Retinal pigment epithelial cell (primary cell): ENCODE results near the gene HEATR1.
A peak's percentile ranks its signal among the peaks of the same experiment; 100 is the strongest.

ENCODE experiments used
- DNase-seq: peaks from one replicate; pipeline ENCODE4 v3.0.0-alpha.2; 2010; ENCODE audit warnings: low read depth
- H3K4me3 ChIP-seq: 2 replicates; pipeline ENCODE4 v1.5.1; 2011; ENCODE audit warnings: mild to moderate bottlenecking, low read length, control low read depth, moderate library complexity
- TF ChIP-seq, protein P1 (sequence below): conservative IDR thresholded peaks from 2 replicates; pipeline ENCODE4 v1.5.1; 2011; ENCODE audit warnings: low read depth, low read length, control low read depth, inconsistent platforms

The HEATR1 gene

GRCh38 chr1:236532850-236533249 is 71.5 kb downstream of the HEATR1 start:
- DNase-seq, result no peak
- H3K4me3 ChIP-seq, result no peak overlapping the region
- TF ChIP-seq, protein P1, sequence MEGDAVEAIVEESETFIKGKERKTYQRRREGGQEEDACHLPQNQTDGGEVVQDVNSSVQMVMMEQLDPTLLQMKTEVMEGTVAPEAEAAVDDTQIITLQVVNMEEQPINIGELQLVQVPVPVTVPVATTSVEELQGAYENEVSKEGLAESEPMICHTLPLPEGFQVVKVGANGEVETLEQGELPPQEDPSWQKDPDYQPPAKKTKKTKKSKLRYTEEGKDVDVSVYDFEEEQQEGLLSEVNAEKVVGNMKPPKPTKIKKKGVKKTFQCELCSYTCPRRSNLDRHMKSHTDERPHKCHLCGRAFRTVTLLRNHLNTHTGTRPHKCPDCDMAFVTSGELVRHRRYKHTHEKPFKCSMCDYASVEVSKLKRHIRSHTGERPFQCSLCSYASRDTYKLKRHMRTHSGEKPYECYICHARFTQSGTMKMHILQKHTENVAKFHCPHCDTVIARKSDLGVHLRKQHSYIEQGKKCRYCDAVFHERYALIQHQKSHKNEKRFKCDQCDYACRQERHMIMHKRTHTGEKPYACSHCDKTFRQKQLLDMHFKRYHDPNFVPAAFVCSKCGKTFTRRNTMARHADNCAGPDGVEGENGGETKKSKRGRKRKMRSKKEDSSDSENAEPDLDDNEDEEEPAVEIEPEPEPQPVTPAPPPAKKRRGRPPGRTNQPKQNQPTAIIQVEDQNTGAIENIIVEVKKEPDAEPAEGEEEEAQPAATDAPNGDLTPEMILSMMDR, result no peak

GRCh38 chr1:236530959-236531358 is 73.4 kb downstream of the HEATR1 start:
- no peak overlapping the region for H3K4me3 ChIP-seq
- TF ChIP-seq, protein P1, result no peak
- no peak for DNase-seq

- DNase-seq, result no peak
- TF ChIP-seq, protein P1, result no peak
- H3K4me3 ChIP-seq, result no peak overlapping the region
These were observed 74.0 kb downstream of the HEATR1 start for GRCh38 chr1:236530286-236530685.

GRCh38 chr1:236526079-236526478 is 78.2 kb downstream of the HEATR1 start:
- TF ChIP-seq, protein P1, result no peak
- H3K4me3 ChIP-seq, result no peak overlapping the region
- DNase-seq, result no peak

DNA sequence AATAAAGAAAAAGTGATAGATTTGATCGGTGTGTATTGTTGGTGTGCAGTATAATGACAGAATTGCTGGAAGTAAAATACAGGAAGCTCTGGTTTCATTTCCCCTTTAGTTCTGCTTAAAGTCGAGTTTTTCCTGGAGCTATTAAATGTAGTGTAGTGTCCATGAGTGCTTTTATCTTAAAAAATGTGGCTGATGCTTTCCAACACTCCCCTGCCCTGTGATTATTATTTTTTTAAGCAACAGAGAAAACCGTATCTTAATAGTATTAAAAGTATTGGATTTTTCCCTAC is 79.5 kb downstream of the HEATR1 start:
- TF ChIP-seq, protein P1, result no peak
- peak overlapping the region; percentile 88 for H3K4me3 ChIP-seq
- no peak for DNase-seq

GRCh38 chr1:236524142-236524894 is 80.0 kb downstream of the HEATR1 start:
- DNase-seq, result peak; percentile 39
- TF ChIP-seq, protein P1, result no peak
- peak overlapping the region; percentile 88 for H3K4me3 ChIP-seq

DNA sequence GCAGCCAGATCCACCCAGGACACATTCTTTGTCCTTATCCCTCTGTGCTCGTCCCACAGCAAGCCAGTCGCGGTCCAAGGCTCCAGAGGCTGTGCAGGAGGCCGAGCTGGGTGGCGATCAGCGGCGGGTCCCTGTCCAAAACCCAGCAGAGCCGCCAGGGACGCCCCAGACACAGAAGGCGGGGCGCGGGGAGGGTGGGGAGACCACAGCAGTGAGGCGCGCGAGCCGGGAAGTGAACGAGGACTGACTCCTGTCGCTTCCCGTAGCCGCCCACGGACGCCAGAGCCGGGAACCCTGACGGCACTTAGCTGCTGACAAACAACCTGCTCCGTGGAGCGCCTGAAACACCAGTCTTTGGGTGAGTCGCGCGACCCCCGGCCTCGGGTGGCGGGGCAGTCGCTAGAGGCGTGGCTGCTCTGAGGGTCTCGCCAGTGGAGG is 80.6 kb downstream of the HEATR1 start, which contains the start of gene LGALS8:
TSS of gene LGALS8 (plus strand) at position 279 of the 438 bp plus-strand sequence. CDS start 2,089 bp downstream, outside the sequence.
- TF ChIP-seq, protein P1, result no peak
- DNase-seq, result no peak
- peak within 1 kb of the TSS; percentile 88 for H3K4me3 ChIP-seq
